HK-2 (cell line): Measurements from ENCODE around the gene H1-8.
"Not testable (repeated sequence)": the region's sequence is repeated elsewhere in the genome, so short reads cannot be mapped to it uniquely, and the experiment has no call there.

Source experiments
- DNase-seq: peaks from one replicate; pipeline ENCODE4 v3.0.0-alpha.2; 2018; ENCODE audit not compliant: unreplicated experiment

H1-8 gene

GRCh38 chr3:129515108-129515820 lies 27.7 kb upstream of the H1-8 start:
- DNase-seq, result not testable (repeated sequence)

- not testable (repeated sequence) for DNase-seq
Measured at GRCh38 chr3:129515821-129516432, 27.0 kb upstream of the H1-8 start.

GRCh38 chr3:129517516-129517915 lies 25.5 kb upstream of the H1-8 start:
- no peak for DNase-seq

GRCh38 chr3:129518038-129518561 lies 24.9 kb upstream of the H1-8 start:
- DNase-seq, result no peak

GRCh38 chr3:129518581-129518980 lies 24.4 kb upstream of the H1-8 start:
- DNase-seq, result no peak

GRCh38 chr3:129519449-129519848 lies 23.5 kb upstream of the H1-8 start:
- no peak for DNase-seq

- DNase-seq, result no peak
Measured at GRCh38 chr3:129519896-129520715, 22.9 kb upstream of the H1-8 start.

- no peak for DNase-seq
Measured at GRCh38 chr3:129520960-129521359, 22.0 kb upstream of the H1-8 start.

- DNase-seq, result no peak
Measured at GRCh38 chr3:129521611-129522010, 21.4 kb upstream of the H1-8 start.

GRCh38 chr3:129522953-129523352 lies 20.0 kb upstream of the H1-8 start:
- no peak for DNase-seq

- no peak for DNase-seq
Measured at GRCh38 chr3:129524081-129524480, 18.9 kb upstream of the H1-8 start.

- DNase-seq, result peak; percentile 29
Measured at GRCh38 chr3:129525341-129525968, 17.5 kb upstream of the H1-8 start.

- no peak for DNase-seq
Measured at GRCh38 chr3:129526121-129526900, 16.7 kb upstream of the H1-8 start.

GRCh38 chr3:129527262-129527661 lies 15.7 kb upstream of the H1-8 start:
- DNase-seq, result no peak

- DNase-seq, result no peak
Measured at GRCh38 chr3:129528589-129529100, 14.3 kb upstream of the H1-8 start, which contains the start of gene RHO. Gene RHO (plus strand): TSS chr3:129528639. CDS start chr3:129528734, 95 bp downstream.

GRCh38 chr3:129529436-129530210 lies 13.4 kb upstream of the H1-8 start:
- DNase-seq, result no peak

- no peak for DNase-seq
Measured at GRCh38 chr3:129530251-129530791, 12.7 kb upstream of the H1-8 start.

- no peak for DNase-seq
Measured at GRCh38 chr3:129530821-129531220, 12.2 kb upstream of the H1-8 start.

GRCh38 chr3:129531699-129532098 lies 11.3 kb upstream of the H1-8 start:
- no peak for DNase-seq

- no peak for DNase-seq
Measured at GRCh38 chr3:129532261-129532660, 10.7 kb upstream of the H1-8 start.
